ENCODE measurements around the gene MAN1B1. TPM values are rescaled to one million over a fixed set of nuclear protein-coding genes. Genes with fewer than 3 reads are reported as not detected.

Gene MAN1B1
- total and polyA plus RNA-seq, 2 of the 8 experiments (the other 6 are each of a cell fraction or from before 2014, with no cell fraction given), result 33.7 to 36.3 TPM

DNA sequence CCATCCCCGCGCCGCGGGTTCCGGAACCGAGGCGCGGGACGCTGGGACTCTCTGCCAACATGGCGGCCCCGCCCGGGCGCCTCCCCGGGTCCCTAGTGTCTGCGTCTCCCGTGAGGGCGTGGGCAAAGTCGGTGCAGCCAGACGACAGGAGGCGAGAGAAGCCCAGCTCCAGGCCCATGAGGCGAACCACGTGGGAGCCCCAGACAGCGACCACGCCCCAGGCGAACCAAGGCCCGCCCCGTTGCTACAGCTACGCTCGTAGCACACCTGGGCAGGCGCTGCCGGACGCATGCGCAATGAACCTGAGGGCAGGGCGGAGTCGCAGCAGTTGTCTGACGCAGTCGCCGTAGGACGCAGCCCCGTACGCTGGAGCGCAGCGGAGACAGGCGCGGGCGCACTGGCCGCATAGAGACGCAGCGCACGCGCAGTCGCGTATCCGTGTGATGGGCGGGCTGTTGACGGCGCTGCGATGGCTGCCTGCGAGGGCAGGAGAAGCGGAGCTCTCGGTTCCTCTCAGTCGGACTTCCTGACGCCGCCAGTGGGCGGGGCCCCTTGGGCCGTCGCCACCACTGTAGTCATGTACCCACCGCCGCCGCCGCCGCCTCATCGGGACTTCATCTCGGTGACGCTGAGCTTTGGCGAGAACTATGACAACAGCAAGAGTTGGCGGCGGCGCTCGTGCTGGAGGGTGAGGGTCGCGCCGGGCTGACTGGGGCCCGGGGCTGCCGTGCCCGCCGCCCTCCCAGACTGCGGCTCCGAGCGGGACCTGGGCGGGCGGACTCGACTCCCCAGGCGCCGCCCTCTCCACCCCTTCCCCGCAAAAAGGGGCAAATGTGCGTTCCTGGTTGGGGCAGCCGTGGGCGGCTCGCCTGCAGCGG is at the start of gene MAN1B1 (continued):
- TF ChIP-seq, protein P1, sequence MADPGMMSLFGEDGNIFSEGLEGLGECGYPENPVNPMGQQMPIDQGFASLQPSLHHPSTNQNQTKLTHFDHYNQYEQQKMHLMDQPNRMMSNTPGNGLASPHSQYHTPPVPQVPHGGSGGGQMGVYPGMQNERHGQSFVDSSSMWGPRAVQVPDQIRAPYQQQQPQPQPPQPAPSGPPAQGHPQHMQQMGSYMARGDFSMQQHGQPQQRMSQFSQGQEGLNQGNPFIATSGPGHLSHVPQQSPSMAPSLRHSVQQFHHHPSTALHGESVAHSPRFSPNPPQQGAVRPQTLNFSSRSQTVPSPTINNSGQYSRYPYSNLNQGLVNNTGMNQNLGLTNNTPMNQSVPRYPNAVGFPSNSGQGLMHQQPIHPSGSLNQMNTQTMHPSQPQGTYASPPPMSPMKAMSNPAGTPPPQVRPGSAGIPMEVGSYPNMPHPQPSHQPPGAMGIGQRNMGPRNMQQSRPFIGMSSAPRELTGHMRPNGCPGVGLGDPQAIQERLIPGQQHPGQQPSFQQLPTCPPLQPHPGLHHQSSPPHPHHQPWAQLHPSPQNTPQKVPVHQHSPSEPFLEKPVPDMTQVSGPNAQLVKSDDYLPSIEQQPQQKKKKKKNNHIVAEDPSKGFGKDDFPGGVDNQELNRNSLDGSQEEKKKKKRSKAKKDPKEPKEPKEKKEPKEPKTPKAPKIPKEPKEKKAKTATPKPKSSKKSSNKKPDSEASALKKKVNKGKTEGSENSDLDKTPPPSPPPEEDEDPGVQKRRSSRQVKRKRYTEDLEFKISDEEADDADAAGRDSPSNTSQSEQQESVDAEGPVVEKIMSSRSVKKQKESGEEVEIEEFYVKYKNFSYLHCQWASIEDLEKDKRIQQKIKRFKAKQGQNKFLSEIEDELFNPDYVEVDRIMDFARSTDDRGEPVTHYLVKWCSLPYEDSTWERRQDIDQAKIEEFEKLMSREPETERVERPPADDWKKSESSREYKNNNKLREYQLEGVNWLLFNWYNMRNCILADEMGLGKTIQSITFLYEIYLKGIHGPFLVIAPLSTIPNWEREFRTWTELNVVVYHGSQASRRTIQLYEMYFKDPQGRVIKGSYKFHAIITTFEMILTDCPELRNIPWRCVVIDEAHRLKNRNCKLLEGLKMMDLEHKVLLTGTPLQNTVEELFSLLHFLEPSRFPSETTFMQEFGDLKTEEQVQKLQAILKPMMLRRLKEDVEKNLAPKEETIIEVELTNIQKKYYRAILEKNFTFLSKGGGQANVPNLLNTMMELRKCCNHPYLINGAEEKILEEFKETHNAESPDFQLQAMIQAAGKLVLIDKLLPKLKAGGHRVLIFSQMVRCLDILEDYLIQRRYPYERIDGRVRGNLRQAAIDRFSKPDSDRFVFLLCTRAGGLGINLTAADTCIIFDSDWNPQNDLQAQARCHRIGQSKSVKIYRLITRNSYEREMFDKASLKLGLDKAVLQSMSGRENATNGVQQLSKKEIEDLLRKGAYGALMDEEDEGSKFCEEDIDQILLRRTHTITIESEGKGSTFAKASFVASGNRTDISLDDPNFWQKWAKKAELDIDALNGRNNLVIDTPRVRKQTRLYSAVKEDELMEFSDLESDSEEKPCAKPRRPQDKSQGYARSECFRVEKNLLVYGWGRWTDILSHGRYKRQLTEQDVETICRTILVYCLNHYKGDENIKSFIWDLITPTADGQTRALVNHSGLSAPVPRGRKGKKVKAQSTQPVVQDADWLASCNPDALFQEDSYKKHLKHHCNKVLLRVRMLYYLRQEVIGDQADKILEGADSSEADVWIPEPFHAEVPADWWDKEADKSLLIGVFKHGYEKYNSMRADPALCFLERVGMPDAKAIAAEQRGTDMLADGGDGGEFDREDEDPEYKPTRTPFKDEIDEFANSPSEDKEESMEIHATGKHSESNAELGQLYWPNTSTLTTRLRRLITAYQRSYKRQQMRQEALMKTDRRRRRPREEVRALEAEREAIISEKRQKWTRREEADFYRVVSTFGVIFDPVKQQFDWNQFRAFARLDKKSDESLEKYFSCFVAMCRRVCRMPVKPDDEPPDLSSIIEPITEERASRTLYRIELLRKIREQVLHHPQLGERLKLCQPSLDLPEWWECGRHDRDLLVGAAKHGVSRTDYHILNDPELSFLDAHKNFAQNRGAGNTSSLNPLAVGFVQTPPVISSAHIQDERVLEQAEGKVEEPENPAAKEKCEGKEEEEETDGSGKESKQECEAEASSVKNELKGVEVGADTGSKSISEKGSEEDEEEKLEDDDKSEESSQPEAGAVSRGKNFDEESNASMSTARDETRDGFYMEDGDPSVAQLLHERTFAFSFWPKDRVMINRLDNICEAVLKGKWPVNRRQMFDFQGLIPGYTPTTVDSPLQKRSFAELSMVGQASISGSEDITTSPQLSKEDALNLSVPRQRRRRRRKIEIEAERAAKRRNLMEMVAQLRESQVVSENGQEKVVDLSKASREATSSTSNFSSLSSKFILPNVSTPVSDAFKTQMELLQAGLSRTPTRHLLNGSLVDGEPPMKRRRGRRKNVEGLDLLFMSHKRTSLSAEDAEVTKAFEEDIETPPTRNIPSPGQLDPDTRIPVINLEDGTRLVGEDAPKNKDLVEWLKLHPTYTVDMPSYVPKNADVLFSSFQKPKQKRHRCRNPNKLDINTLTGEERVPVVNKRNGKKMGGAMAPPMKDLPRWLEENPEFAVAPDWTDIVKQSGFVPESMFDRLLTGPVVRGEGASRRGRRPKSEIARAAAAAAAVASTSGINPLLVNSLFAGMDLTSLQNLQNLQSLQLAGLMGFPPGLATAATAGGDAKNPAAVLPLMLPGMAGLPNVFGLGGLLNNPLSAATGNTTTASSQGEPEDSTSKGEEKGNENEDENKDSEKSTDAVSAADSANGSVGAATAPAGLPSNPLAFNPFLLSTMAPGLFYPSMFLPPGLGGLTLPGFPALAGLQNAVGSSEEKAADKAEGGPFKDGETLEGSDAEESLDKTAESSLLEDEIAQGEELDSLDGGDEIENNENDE (IDR thresholded peaks at IDR 0.05; ENCODE audit: insufficient replicate concordance, low read length), result no peak
